ENCODE data around the gene INSM2.

DNA sequence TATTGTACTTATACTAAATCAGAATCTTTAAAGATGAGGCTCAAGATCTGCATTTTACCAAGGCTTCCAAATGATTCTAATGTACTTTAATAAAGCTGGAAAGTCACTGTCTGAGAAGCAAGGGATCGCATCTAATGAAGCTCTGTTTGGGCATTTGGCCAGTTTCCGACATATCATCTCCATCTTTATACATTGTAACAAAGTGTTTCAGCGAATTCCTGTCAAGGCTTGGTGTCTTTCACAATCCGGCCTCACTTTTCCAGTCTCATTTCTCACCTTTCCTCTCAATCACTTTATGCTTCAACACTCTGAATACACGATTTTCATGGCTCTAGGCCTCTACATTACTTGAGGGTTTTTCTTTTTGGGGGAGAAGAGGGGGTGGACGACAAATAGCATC is 27.5 kb upstream of the INSM2 start:
- TF ChIP-seq CTCF (optimal IDR thresholded peaks at IDR 0.05 in 1 of 3, IDR thresholded peaks at IDR 0.05 in 1 of 3, conservative IDR thresholded peaks at IDR 0.05 in 1 of 3; ENCODE audit: extremely low read depth in 1 of 3, insufficient read depth in 2 of 3, low read length in 3 of 3): no peak
- TF ChIP-seq EZH2 (IDR thresholded peaks at IDR 0.05; ENCODE audit: low read length): no peak

All from keratinocyte (primary cell).